ENCODE results near the gene KDM6A.

GRCh38 chrX:45157647-45158046 is 284.7 kb downstream of the KDM6A start:
- TF ChIP-seq, protein P1, sequence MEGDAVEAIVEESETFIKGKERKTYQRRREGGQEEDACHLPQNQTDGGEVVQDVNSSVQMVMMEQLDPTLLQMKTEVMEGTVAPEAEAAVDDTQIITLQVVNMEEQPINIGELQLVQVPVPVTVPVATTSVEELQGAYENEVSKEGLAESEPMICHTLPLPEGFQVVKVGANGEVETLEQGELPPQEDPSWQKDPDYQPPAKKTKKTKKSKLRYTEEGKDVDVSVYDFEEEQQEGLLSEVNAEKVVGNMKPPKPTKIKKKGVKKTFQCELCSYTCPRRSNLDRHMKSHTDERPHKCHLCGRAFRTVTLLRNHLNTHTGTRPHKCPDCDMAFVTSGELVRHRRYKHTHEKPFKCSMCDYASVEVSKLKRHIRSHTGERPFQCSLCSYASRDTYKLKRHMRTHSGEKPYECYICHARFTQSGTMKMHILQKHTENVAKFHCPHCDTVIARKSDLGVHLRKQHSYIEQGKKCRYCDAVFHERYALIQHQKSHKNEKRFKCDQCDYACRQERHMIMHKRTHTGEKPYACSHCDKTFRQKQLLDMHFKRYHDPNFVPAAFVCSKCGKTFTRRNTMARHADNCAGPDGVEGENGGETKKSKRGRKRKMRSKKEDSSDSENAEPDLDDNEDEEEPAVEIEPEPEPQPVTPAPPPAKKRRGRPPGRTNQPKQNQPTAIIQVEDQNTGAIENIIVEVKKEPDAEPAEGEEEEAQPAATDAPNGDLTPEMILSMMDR (IDR thresholded peaks at IDR 0.05), result no peak
- TF ChIP-seq POLR2A (IDR thresholded peaks at IDR 0.05), result no peak
